ENCODE measurements around the gene ARMC9. TPM values are rescaled to one million over a fixed set of nuclear protein-coding genes. Genes with fewer than 3 reads are reported as not detected.
"Not testable (repeated sequence)": the region's sequence is repeated elsewhere in the genome, so short reads cannot be mapped to it uniquely, and the experiment has no call there.

The ARMC9 gene
- total RNA-seq, 1 donor from 2014 or later, result 15.1 TPM

GRCh38 chr2:231304259-231304658 lies 105.8 kb downstream of the ARMC9 start:
- DNase-seq (ENCODE audit: low spot score in 2 of 2); FAIRE-seq: not testable (repeated sequence)

- DNase-seq (ENCODE audit: low spot score in 2 of 2), result no peak
- no peak for FAIRE-seq
Observed at GRCh38 chr2:231305221-231305620, 106.8 kb downstream of the ARMC9 start.

GRCh38 chr2:231306791-231307393 lies 108.5 kb downstream of the ARMC9 start:
- no peak for DNase-seq (ENCODE audit: low spot score in 2 of 2)
- no peak for FAIRE-seq

GRCh38 chr2:231308219-231308618 lies 109.8 kb downstream of the ARMC9 start:
- DNase-seq (ENCODE audit: low spot score in 2 of 2) (no peak), FAIRE-seq (no peak)

GRCh38 chr2:231308631-231309428 lies 110.4 kb downstream of the ARMC9 start:
- peak in 1 of 2 donors; percentile 27 for DNase-seq (ENCODE audit: low spot score in 2 of 2)
- no peak for FAIRE-seq

GRCh38 chr2:231312066-231312465 lies 113.6 kb downstream of the ARMC9 start:
- FAIRE-seq (no peak), DNase-seq (ENCODE audit: low spot score in 2 of 2) (no peak)

GRCh38 chr2:231315896-231316295 lies 117.5 kb downstream of the ARMC9 start:
- no peak for DNase-seq (ENCODE audit: low spot score in 2 of 2)
- FAIRE-seq, result no peak

- FAIRE-seq (no peak), DNase-seq (ENCODE audit: low spot score in 2 of 2) (no peak)
Observed at GRCh38 chr2:231317579-231317978, 119.1 kb downstream of the ARMC9 start.

GRCh38 chr2:231318436-231318835 lies 120.0 kb downstream of the ARMC9 start:
- FAIRE-seq (no peak), DNase-seq (ENCODE audit: low spot score in 2 of 2) (no peak)

GRCh38 chr2:231318954-231319353 lies 120.5 kb downstream of the ARMC9 start:
- DNase-seq (ENCODE audit: low spot score in 2 of 2), result no peak

GRCh38 chr2:231319867-231320266 lies 121.4 kb downstream of the ARMC9 start:
- DNase-seq (ENCODE audit: low spot score in 2 of 2) (no peak), FAIRE-seq (no peak)

More at GRCh38 chr2:231318954-231319353, 120.5 kb downstream of the ARMC9 start:
- no peak for FAIRE-seq

- DNase-seq (ENCODE audit: low spot score in 2 of 2) (no peak), FAIRE-seq (no peak)
Observed at GRCh38 chr2:231321021-231321420, 122.6 kb downstream of the ARMC9 start.

- DNase-seq (ENCODE audit: low spot score in 2 of 2) (no peak), FAIRE-seq (no peak)
Observed at GRCh38 chr2:231321556-231322334, 123.3 kb downstream of the ARMC9 start.

GRCh38 chr2:231323316-231323715 lies 124.9 kb downstream of the ARMC9 start:
- DNase-seq (ENCODE audit: low spot score in 2 of 2) (no peak), FAIRE-seq (no peak)

- DNase-seq (ENCODE audit: low spot score in 2 of 2) (no peak), FAIRE-seq (no peak)
Observed at GRCh38 chr2:231325826-231326225, 127.4 kb downstream of the ARMC9 start.

GRCh38 chr2:231326404-231326803 lies 128.0 kb downstream of the ARMC9 start:
- no peak for FAIRE-seq

GRCh38 chr2:231330311-231330710 lies 131.9 kb downstream of the ARMC9 start:
- no peak for DNase-seq (ENCODE audit: low spot score in 2 of 2)
- no peak for FAIRE-seq

More at GRCh38 chr2:231326404-231326803, 128.0 kb downstream of the ARMC9 start:
- DNase-seq (ENCODE audit: low spot score in 2 of 2), result no peak

GRCh38 chr2:231331533-231331932 lies 133.1 kb downstream of the ARMC9 start:
- DNase-seq (ENCODE audit: low spot score in 2 of 2), result no peak

GRCh38 chr2:231332388-231332787 lies 134.0 kb downstream of the ARMC9 start:
- FAIRE-seq (no peak), DNase-seq (ENCODE audit: low spot score in 2 of 2) (no peak)

More at GRCh38 chr2:231331533-231331932, 133.1 kb downstream of the ARMC9 start:
- no peak for FAIRE-seq

GRCh38 chr2:231332872-231333500 lies 134.6 kb downstream of the ARMC9 start:
- no peak for FAIRE-seq
- no peak for DNase-seq (ENCODE audit: low spot score in 2 of 2)
